NT2/D1 (cell line): ENCODE data around the gene P2RX2.
"Not testable (repeated sequence)": the region's sequence is repeated elsewhere in the genome, so short reads cannot be mapped to it uniquely, and the experiment has no call there.

Experiments
- DNase-seq: peaks from one replicate; pipeline ENCODE4 v3.0.0-alpha.2; 2011; ENCODE audit warnings: low read depth, low spot score
- H3K27me3 ChIP-seq: 2 replicates; pipeline ENCODE4 v1.6.0; 2011; ENCODE audit warnings: mild to moderate bottlenecking; ENCODE audit not compliant: insufficient read length, insufficient read depth
- H3K36me3 ChIP-seq: 2 replicates; pipeline ENCODE4 v1.6.1; 2011; ENCODE audit warnings: mild to moderate bottlenecking, low read length, mixed read lengths; ENCODE audit not compliant: insufficient read depth, insufficient read length
- H3K4me1 ChIP-seq: 2 replicates; pipeline ENCODE4 v1.5.1; 2011; ENCODE audit not compliant: insufficient read depth, insufficient read length
- H3K4me3 ChIP-seq: 2 replicates; pipeline ENCODE4 v1.5.1; 2011; ENCODE audit warnings: low read depth; ENCODE audit not compliant: insufficient read length
- H3K9ac ChIP-seq: 2 replicates; pipeline ENCODE4 v1.6.0; 2011; ENCODE audit warnings: low read depth; ENCODE audit not compliant: insufficient read length
- H3K9me3 ChIP-seq: 2 replicates; pipeline ENCODE4 v1.5.1; 2011; ENCODE audit warnings: mild to moderate bottlenecking, low read length; ENCODE audit not compliant: insufficient read depth
- SUZ12 ChIP-seq: IDR thresholded peaks from 2 replicates; pipeline ENCODE4 v1.6.1; 2011; ENCODE audit not compliant: insufficient read length, insufficient read depth; ENCODE audit errors: extremely low read depth
- YY1 ChIP-seq: IDR thresholded peaks from 2 replicates; pipeline ENCODE4 v1.6.1; 2011; ENCODE audit not compliant: insufficient read length, insufficient read depth
- ZNF274 ChIP-seq: IDR thresholded peaks from 2 replicates; pipeline ENCODE4 v1.6.1; 2011; ENCODE audit warnings: mild to moderate bottlenecking, low read depth, low read length

P2RX2 gene

DNA sequence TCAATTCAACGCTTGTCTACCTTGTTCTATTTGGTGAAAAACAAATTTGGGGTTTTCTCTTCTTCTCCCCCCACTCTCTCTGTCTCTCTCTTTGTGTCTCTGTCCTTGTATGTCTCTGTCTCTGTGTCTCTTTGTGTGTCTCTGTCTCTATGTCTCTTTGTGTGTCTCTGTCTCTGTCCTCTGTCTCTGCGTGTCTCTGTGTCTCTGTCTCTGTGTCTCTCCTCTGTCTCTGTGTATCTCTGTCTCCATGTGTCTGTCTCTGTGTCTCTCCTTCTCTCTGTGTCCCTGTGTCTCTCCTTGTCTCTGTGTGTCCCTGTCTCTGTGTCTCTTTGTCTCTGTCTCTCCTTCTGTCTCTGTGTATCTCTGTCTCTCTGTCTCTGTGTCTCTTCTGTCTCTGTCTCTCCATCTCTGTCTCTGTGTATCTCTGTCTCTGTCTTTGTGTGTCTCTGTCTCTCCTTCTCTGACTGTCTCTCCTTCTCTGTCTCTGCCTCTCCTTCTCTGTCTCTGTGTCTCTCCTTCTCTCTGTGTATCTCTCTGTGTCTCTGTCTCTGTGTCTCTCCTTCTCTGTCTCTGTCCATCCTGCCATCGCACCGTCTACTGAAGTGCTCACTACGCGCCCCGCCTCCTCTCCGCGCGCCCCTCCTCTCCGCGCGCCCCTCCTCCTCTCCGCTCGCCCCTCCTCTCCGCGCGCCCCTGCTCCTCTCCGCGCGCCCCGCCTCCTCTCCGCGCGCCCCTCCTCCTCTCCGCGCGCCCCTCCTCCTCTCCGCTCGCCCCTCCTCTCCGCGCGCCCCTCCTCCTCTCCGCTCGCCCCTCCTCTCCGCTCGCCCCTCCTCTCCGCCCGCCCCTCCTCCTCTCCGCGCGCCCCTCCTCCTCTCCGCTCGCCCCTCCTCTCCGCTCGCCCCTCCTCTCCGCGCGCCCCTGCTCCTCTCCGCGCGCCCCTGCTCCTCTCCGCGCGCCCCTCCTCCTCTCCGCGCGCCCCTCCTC lies 21.0 kb upstream of the P2RX2 start:
- no peak for TF ChIP-seq SUZ12
- no peak for TF ChIP-seq YY1
- no peak for TF ChIP-seq ZNF274
- Histone ChIP-seq H3K9me3 (no peaks in the 10 kb centered on the region), H3K36me3 (no peaks in the 10 kb centered on the region), H3K4me1 (peaks cover 13% of the 10 kb centered on the region), H3K27me3 (peaks cover 70% of the 10 kb centered on the region), H3K4me3 (peak overlapping the region; percentile 31), H3K9ac (no peak overlapping the region)
- DNase-seq: no peak

- not testable (repeated sequence) for H3K4me3 ChIP-seq, DNase-seq, H3K9ac ChIP-seq, H3K9me3 ChIP-seq, H3K36me3 ChIP-seq
- Histone ChIP-seq H3K4me1 (peaks cover 24% of the 10 kb centered on the region), H3K27me3 (peaks cover 70% of the 10 kb centered on the region)
These were observed 19.1 kb upstream of the P2RX2 start for GRCh38 chr12:132599502-132599901.

DNA sequence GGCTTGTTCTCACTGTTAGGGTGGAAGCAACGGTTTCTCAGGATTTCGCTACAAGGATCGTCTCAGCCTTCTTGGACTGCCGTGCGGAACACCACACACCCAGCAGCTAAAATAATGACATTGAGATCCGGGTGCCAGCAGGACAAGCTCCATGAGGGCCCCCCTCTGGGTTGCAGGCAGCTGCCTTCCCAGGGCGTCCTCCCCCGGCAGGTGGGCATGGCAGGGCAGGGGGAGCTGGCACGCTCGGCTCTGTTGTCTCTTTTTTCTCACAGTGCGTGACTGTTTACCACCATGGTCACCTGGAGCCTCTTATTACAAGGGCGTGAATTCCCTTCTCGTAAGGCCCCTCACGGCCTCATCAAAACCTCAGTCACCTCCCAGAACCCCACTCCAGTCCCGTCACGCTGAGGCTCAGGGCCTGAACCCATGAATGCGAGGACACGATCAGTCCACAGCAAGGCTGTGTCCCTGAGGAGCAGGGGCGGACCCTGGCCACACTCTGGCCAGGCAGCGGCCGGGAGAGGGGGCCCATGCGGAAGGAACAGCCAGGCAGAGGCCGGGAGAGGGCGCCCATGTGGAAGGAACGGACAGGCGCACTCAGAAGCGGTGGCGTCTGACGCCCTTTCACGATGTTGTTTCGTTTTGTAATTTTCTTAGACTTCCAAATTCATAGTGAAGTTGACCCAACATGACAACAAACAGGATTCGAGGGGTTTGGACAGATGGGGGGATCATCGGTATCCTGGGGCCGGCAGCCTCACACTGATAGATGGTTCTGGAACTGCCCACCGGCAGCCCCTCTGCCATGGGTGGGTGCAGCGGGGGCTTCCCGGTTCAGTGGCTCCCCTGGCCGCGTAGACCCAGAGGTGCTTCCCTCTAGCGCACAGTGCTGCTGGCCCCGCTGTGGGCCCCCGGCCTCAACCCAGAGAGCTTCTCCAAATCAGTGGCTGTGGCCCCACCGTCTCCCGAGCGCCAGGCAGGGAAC lies 18.2 kb upstream of the P2RX2 start:
- Histone ChIP-seq H3K36me3 (no peaks in the 10 kb centered on the region), H3K9ac (peak overlapping the region; percentile 68), H3K4me1 (peaks cover 24% of the 10 kb centered on the region), H3K27me3 (peaks cover 74% of the 10 kb centered on the region), H3K4me3 (no peak overlapping the region), H3K9me3 (no peaks in the 10 kb centered on the region)
- TF ChIP-seq ZNF274 (no peak), SUZ12 (no peak), YY1 (no peak)
- DNase-seq: no peak

DNA sequence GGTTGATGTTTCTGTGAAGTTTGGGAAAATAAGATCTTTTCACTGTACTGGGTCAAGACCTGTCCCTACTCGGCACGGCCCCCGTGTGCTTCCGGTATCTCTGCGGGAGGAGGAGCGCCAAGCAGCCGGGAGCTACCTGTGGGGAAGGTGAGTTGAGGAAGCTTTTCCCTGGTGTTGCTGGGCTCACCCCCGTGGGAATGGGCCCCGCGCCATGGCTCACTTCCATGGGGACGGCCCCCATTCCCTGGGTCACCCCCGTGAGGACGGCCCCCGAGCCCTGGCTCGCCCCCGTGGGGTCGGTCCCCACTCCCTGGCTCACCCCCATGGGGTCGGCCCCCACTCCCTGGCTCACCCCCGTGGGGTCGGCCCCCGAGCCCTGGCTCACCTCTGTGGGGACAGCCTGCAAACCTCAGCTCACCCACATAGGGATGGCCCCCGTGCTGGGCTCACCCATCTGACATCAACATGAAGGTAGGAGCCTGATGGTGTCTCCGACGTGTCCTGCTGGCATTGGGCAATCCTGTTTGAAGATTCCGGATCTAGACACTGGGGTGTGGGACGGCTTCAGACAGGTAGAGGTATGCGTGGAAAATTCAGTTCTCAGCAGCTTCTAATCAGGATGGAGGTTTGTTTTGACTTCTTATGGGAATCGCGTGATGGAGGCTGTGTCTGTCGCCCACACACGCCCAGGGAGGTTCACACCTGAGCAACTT lies 17.2 kb upstream of the P2RX2 start:
- no peak for DNase-seq
- Histone ChIP-seq H3K27me3 (peaks cover 73% of the 10 kb centered on the region), H3K9me3 (no peaks in the 10 kb centered on the region), H3K4me3 (no peak overlapping the region), H3K4me1 (peaks cover 24% of the 10 kb centered on the region), H3K9ac (no peak overlapping the region), H3K36me3 (no peaks in the 10 kb centered on the region)
- no peak for TF ChIP-seq YY1
- no peak for TF ChIP-seq SUZ12
- TF ChIP-seq ZNF274: no peak

GRCh38 chr12:132602572-132603239 lies 15.9 kb upstream of the P2RX2 start:
- peaks cover 79% of the 10 kb centered on the region for H3K27me3 ChIP-seq
- no peaks in the 10 kb centered on the region for H3K36me3 ChIP-seq
- no peak overlapping the region for H3K9ac ChIP-seq

GRCh38 chr12:132603240-132604150 lies 15.1 kb upstream of the P2RX2 start:
- H3K4me1 ChIP-seq: peaks cover 21% of the 10 kb centered on the region
- no peak overlapping the region for H3K4me3 ChIP-seq
- H3K9me3 ChIP-seq: no peaks in the 10 kb centered on the region
- peak overlapping the region; percentile 18 for H3K9ac ChIP-seq
- no peaks in the 10 kb centered on the region for H3K36me3 ChIP-seq
- peaks cover 87% of the 10 kb centered on the region for H3K27me3 ChIP-seq
- TF ChIP-seq SUZ12 (no peak), ZNF274 (no peak), YY1 (no peak)
- DNase-seq: no peak

More at GRCh38 chr12:132602572-132603239, 15.9 kb upstream of the P2RX2 start:
- no peak for TF ChIP-seq ZNF274
- no peak for TF ChIP-seq SUZ12
- TF ChIP-seq YY1: no peak
- no peaks in the 10 kb centered on the region for H3K9me3 ChIP-seq
- peaks cover 21% of the 10 kb centered on the region for H3K4me1 ChIP-seq
- H3K4me3 ChIP-seq: no peak overlapping the region
- DNase-seq: no peak
